NCI-H2029 treated with DMSO at 0.1 percent for 48 hours (cell line): Measurements from ENCODE around the gene RAB39A.
"Not testable (repeated sequence)": the region's sequence is repeated elsewhere in the genome, so short reads cannot be mapped to it uniquely, and the experiment has no call there.

ENCODE experiments used
- DNase-seq: peaks from one replicate; lab custom pipeline; 2025; lab: John Stamatoyannopoulos, UW

RAB39A gene

DNA sequence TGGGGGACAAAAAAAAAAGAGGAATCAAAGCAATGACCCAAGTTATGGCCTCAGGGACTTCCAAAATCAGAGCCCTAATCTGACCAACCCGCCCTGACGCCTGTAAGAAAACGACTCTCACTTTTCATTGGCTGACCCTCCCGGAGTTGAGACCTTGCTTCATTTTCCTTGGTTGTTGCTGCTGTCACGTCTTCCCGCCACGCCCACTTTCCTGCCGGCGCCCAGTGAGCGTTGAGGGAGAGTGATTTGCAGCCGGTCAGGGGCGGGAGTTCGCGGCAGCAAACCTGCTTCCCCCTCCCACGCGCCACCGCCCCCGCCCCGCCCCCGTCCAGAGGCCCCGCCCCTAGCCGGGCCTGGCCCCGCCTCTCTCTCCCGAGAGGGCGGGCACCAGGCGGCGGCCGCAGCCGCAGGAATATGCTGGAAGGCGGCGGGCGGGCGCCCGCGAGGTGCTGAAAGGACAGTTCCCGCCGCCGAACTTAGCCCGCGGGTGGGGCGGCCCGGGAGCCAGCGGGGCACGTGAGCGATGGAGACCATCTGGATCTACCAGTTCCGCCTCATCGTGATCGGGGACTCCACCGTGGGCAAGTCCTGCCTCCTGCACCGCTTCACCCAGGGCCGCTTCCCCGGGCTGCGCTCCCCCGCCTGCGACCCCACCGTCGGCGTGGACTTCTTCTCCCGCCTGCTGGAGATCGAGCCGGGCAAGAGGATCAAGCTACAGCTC lies at the start of gene RAB39A:
Gene RAB39A (plus strand): TSS at position 403 of the 721 bp plus-strand sequence. CDS start 121 bp downstream, at position 524.
- peak; percentile 92 for DNase-seq

- DNase-seq = not testable (repeated sequence)
Observed at GRCh38 chr11:107881471-107881870, 46.8 kb upstream of the RAB39A start.

DNA sequence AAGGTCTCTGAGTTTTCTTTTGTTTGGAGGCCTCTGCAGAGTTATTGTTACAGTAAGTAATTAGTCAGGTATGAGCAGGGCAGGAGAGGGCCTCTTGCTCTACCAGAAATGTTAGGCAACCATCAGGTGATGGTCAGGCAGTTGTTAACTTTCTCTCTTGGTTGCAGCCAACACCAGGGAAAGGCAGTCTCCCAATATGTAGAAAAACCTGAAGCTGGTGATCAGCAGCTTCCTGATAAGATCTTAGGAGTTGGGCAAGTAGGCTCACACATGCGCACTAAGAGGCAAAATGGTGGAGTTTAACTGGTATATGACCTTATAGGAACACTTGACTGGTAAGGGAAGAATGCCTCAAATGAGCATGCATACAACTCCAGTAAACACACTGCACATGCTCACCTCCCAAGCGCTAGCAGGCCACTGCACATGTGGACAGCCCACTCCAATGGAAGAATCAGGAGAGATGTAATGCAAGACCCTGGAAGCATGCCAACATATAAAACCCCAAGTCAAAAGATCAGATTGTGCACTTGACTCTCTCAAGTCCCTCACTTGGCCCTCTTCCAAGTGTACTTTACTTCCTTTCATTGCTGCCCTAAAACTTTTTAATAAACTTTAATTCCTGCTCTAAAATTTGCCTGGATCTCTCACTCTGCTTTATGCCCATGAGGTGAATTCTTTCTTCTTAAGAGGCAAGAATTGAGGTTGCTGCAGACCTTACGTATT lies 46.0 kb upstream of the RAB39A start:
- DNase-seq = no peak

- no peak for DNase-seq
Observed at GRCh38 chr11:107898270-107898669, 30.0 kb upstream of the RAB39A start.

GRCh38 chr11:107908211-107908610 lies 20.0 kb upstream of the RAB39A start:
- no peak for DNase-seq

DNA sequence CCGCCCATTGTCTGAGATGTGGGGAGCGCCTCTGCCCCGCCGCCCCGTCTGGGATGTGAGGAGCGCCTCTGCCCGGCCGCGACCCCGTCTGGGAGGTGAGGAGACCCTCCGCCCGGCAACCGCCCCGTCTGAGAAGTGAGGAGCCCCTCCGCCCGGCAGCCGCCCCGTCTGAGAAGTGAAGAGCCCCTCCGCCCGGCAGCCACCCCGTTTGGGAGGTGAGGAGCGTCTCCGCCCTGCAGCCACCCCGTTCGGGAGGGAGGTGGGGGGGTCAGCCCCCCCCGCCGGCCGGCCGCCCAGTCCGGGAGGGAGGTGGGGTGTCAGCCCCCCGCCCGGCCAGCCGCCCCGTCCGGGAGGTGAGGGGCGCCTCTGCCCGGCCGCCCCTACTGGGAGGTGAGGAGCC lies 15.8 kb upstream of the RAB39A start:
- not testable (repeated sequence) for DNase-seq

GRCh38 chr11:107915229-107915628 lies 13.0 kb upstream of the RAB39A start:
- no peak for DNase-seq

GRCh38 chr11:107916671-107917241 lies 11.5 kb upstream of the RAB39A start:
- peak; percentile 12 for DNase-seq

GRCh38 chr11:107921997-107922396 lies 6.3 kb upstream of the RAB39A start:
- no peak for DNase-seq

DNA sequence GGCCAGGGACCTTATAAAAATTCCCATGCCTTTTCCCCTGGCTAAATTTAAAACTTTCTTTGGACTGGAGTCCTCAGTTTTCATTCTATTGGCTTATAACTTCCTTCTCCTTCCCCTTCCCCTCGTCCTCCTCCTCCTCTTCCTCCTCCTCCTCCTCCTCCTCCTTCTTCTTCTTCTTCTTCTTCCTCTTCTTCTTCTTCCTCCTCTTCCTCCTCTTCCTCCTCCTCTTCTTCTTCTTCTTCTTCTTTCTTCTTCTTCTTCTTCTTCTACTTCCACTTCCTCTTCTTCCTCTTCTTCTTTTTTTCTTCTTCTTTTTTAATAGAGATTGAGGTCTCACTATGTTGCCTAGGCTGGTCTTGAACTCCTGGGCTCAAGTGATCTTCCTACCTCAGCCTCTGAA lies 4.7 kb upstream of the RAB39A start:
- DNase-seq = not testable (repeated sequence)

- no peak for DNase-seq
Observed at GRCh38 chr11:107924306-107924705, 3.9 kb upstream of the RAB39A start.

GRCh38 chr11:107927559-107927958 lies 689 bp upstream of the RAB39A start:
- DNase-seq = no peak

- peak; percentile 9 for DNase-seq
Observed at GRCh38 chr11:107928767-107929507, 689 bp downstream of the RAB39A start.

DNA sequence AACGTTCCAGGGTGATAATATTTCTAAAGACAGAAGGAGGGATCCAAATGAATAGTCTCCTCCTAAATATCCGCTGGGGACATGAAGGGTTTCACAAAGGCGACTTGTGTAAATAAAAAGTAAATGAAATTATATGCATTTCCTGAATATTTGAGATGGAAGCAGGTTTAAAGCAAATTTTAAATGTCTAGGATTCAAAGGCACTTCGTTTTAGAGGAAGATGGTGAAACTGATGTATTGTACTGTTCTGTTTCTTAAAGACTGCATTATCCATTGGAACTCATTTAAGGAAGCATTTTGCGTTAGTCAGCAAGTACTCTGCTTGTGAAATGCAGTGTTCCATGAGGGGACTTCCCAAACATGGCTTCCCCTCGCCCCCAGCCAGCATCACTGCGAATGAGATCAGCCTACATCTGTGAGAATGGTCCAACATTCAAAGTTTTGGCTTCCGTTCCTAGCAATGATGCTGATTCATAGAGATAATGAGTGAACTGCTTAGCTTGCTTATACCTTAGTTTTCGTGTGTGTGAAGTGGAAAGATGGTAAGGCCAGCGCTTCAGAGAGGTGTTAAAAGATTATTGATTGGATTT lies 1.5 kb downstream of the RAB39A start:
- no peak for DNase-seq

DNA sequence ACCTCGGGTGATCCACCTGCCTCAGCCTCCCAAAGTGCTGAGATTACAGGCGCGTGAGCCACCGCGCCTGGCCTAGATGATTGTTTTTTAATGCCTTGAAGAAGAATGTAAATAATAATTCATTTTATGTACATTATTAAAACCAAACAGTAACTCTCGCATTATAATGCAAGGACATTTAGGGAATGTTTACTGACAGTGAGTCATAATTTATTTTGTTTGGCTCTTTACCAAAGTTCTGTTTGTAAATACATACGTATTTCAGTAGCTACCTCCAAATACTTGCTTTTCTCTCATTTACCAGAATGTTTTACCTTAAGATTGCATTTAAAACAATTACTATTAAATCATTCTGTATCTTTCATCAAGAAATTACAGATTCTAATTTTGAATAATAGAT lies 3.0 kb downstream of the RAB39A start:
- no peak for DNase-seq

GRCh38 chr11:107947904-107948303 lies 19.7 kb downstream of the RAB39A start:
- DNase-seq = no peak

DNA sequence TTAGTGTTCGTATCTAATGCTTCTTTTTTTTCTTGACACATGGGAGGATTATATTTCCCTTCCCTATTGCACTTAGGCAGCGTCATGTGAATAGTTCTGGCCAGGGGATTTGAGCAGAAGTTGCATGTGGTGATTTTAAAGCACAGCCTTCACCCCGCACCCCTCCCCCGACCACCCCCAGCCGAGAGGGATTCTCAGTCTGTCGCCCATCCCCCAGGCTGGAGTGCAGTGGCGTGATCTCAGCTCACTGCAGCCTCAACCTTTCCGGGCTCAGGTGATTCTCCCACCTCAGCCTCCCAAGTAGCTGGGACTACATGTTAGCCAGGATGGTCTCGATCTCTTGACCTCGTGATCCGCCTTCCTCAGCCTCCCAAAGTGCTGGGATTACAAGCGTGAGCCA lies 20.1 kb downstream of the RAB39A start:
- not testable (repeated sequence) for DNase-seq

DNA sequence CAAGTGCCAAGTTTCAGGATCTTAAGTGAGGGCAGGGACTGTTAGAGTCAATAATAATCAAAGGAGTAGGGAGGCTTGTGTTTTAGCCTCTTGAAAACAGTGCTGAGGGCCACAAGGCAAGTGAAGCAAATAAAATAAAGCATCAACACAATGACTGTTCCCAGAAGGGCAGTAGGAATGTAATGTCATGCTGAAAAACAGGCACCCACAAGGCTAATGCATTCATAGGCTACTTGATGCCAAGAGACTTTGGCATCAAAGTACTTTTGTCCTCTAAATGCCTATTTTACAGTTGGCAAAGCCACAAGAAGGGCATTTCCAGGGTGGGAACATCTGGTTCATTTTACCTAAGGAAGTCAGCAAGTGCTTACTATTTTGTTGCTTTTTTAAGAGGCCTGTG lies 22.9 kb downstream of the RAB39A start:
- no peak for DNase-seq

DNA sequence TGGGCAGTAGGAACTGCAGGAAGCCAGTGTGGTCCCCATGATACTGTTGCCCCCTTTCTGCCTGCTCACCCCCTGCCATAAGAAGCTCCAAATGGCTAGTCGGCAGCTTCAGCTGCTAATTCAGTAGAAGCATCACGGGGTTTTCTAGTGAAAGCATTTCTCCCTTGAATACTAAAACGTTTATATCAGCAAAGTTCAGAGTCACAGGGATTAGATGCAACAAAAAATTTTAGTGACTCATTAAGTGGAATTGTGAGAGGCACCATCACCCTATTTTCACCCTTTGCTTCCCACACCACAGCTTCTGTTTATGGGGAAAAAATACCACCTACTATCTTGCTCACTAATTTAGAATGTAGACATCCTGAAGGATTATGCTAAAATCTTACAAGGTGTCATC lies 25.2 kb downstream of the RAB39A start:
- DNase-seq = no peak

GRCh38 chr11:107956543-107956942 lies 28.3 kb downstream of the RAB39A start:
- DNase-seq = no peak

DNA sequence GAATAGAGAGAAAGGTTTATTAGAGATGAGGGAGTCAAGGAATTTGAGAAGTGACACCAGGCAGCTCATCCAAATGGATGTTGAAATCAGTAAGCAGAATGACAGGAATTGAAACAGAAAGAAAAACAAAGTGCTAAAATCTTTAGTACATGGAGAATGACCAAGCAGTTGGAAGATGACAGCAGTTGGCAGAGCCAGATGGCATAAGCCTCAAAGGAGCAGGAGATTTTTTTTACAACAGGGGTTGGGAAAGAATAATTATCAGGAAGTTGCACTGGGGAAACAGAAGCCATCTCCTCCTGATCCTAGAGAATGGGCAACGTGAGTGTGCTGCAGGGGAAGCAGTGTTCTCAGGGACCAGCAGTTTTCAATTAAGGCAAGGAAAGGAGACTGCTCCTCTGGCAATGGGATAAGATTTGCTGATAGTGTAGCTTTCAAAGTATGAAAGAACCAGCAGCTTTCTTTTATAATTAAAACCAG lies 28.9 kb downstream of the RAB39A start:
- no peak for DNase-seq

DNA sequence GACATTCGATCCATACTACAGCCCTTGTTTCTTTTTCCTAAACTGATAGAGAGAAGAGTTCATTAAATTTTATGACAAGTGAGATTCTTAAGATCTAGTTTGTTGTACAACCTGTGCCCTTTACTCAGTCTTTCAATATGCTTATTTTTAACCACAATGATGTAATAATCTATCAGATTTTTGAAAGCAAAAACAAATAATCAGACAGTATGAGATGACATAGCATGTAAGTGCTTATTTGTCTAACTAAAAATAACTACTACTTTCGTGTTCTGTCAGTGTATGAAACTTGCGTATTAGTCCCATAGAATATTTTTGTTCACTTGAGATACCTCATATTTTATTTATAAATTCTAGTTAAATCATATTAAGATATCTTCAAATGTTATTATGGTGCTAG lies 33.2 kb downstream of the RAB39A start:
- no peak for DNase-seq
